NB4 (cell line): ENCODE results near the gene ARHGEF16.

Source experiments
- DNase-seq: peaks from one replicate; pipeline ENCODE4 v3.0.0; 2010; ENCODE audit warnings: low read depth
- H3K4me3 ChIP-seq: one replicate; pipeline ENCODE4 v1.5.1; 2011; ENCODE audit warnings: mild to moderate bottlenecking, low read depth, low read length, moderate library complexity
- CTCF ChIP-seq: IDR thresholded peaks from one replicate; pipeline ENCODE4 v1.5.1; 2012; ENCODE audit warnings: low read depth, low read length
- MYC ChIP-seq: IDR thresholded peaks from 2 replicates; pipeline ENCODE4 v1.6.1; 2011; ENCODE audit warnings: low read depth, low read length
- POLR2A ChIP-seq: IDR thresholded peaks from 2 replicates; pipeline ENCODE4 v1.6.1; 2011; ENCODE audit warnings: mild to moderate bottlenecking; ENCODE audit not compliant: insufficient read length; ENCODE audit errors: extremely low read depth
- TF ChIP-seq, protein P1 (sequence below): IDR thresholded peaks from 2 replicates; pipeline ENCODE4 v1.6.1; 2011; ENCODE audit warnings: low read depth, low read length

Gene ARHGEF16

GRCh38 chr1:3408751-3409266 is 45.7 kb upstream of the ARHGEF16 start:
- no peak for DNase-seq
- no peak overlapping the region for H3K4me3 ChIP-seq
- TF ChIP-seq MYC = no peak
- no peak for TF ChIP-seq CTCF
- no peak for TF ChIP-seq POLR2A
- TF ChIP-seq, protein P1, sequence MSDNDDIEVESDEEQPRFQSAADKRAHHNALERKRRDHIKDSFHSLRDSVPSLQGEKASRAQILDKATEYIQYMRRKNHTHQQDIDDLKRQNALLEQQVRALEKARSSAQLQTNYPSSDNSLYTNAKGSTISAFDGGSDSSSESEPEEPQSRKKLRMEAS = no peak

- DNase-seq = no peak
- TF ChIP-seq, protein P1 = no peak
- TF ChIP-seq POLR2A (no peak), CTCF (no peak), MYC (no peak)
- H3K4me3 ChIP-seq = no peak overlapping the region
Observed at GRCh38 chr1:3409366-3410141, 44.9 kb upstream of the ARHGEF16 start.

GRCh38 chr1:3410142-3410925 is 44.1 kb upstream of the ARHGEF16 start:
- DNase-seq = no peak
- no peak for TF ChIP-seq MYC
- TF ChIP-seq, protein P1 = no peak
- no peak for TF ChIP-seq CTCF
- no peak for TF ChIP-seq POLR2A
- H3K4me3 ChIP-seq = no peak overlapping the region

DNA sequence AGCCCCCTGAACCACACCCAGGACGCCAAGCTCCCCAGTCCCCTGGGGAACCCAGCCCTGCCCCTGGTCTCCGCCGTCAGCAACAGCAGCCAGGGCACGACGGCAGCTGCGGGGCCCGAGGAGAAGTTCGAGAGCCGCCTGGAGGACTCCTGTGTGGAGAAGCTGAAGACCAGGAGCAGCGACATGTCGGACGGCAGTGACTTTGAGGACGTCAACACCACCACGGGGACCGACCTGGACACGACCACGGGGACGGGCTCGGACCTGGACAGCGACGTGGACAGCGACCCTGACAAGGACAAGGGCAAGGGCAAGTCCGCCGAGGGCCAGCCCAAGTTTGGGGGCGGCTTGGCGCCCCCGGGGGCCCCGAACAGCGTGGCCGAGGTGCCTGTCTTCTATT is 42.7 kb upstream of the ARHGEF16 start:
- DNase-seq = no peak
- TF ChIP-seq, protein P1 = no peak
- TF ChIP-seq MYC = no peak
- TF ChIP-seq CTCF = no peak
- TF ChIP-seq POLR2A = no peak
- no peak overlapping the region for H3K4me3 ChIP-seq

- no peak for DNase-seq
- no peak overlapping the region for H3K4me3 ChIP-seq
- no peak for TF ChIP-seq CTCF
- TF ChIP-seq, protein P1 = no peak
- no peak for TF ChIP-seq MYC
- no peak for TF ChIP-seq POLR2A
Observed at GRCh38 chr1:3412376-3412775, 42.1 kb upstream of the ARHGEF16 start.
